Measurements from ENCODE around the gene TSPAN12.
"Not testable (repeated sequence)": the region's sequence is repeated elsewhere in the genome, so short reads cannot be mapped to it uniquely, and the experiment has no call there.

The TSPAN12 gene, protein sequence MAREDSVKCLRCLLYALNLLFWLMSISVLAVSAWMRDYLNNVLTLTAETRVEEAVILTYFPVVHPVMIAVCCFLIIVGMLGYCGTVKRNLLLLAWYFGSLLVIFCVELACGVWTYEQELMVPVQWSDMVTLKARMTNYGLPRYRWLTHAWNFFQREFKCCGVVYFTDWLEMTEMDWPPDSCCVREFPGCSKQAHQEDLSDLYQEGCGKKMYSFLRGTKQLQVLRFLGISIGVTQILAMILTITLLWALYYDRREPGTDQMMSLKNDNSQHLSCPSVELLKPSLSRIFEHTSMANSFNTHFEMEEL

DNA sequence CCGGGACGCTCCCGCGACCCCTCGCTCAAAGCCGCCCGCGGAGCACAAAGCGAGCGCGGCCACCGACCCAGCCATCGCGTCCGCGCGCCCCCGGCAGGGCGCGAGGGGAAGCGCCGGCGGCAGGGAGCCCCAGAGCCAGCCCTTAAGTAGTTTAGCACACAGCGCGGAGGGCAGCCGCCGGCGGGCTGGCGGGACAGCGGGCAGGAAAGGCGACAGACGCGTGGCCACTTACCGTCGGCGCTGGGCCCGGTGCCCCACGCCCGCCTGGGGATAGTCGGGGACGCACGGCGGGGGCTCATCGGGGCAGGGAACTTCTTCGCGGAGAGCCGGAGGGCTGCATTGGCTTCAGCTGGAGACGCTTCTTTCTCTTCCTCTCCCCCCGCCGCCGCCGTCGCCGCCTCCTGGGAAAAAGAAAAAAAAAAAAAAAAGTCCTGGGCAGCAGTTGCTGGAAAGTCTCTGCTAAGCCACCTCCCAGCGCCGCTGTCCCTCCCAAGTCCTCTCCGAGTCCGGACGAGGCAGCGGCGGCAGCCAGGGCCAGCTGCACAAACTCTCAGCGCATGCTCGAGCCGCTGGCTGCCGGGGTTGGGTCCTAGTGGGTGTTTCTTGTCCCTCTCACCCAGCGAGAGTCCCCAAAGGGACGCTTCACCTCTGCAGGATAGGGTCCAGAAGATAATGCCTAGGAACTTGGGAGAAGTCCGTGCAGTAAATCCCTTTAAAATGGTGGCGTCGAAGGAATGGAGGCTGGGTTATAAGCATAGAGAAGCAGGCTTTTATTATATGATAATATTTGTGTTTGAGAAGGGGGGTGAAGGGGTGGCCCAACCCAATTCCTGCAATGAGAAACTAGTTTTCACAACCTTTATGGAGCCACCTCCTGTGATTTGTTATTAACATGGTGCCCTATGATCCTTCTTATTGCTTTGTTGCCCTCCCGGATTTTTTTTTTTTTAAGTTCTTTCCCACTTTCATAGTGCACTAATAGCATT lies at the start of gene TSPAN12:
TSPAN12 (minus strand) TSS at position 557 of the 986 bp plus-strand sequence. CDS start 1,381 bp downstream, outside the sequence.
- Mint-ChIP-seq H3K36me3 (ENCODE audit: low read depth) (peaks cover 19% of the 10 kb centered on the region), H3K4me3 (peak within 1 kb of the TSS; percentile 93 to 98 (median 96)), H3K27ac (peak within 1 kb of the TSS; percentile 93 to 99 (median 96)), H3K27me3 (ENCODE audit: low read depth) (peaks cover 3% of the 10 kb centered on the region), H3K4me1 (peaks cover 42% of the 10 kb centered on the region), H3K9me3 (no peaks in the 10 kb centered on the region)
- TF ChIP-seq CTCF (IDR thresholded peaks at IDR 0.05; ENCODE audit: unreplicated experiment in 3 of 3) = peak; percentile 65 to 82 (median 75)

DNA sequence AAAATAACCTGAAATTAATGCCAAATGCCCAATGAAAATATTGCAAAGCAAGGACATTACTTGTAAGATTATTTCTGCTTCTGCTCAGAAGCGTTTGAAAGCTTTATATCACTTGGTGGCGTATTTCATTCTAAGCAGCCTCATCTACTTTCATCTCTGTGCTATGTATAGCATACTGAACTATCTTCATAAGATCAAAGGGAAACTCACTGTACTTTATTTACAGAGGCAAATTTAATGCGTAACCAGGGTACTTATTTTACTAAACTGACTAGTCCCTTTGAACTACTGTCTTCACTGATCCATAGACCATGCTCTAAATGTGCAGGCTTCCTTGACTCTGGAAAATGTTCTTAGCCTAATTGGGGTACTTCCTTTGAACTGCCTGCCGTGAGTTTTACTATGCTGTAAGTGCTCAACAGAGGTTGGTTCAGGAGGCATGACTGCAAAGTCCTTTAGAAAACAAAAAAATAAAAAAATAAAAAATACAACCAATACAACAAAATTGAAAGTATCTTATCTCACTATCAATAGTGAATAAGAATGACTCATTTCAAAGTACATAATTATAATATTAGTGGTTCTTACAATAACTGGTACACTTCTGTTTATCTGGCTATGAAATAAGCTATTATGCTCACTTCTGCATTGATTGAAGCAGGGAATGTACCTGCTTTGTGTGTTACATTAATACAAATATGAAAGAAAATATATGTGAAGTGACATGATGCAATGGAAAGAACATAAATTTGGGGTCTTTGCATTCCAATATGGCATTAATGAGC lies 41.0 kb upstream of the TSPAN12 start:
- Mint-ChIP-seq H3K9me3 (peaks cover 40% of the 10 kb centered on the region), H3K4me3 (no peak overlapping the region), H3K27ac (peak overlapping the region; percentile 30 to 63 (median 33)), H3K27me3 (ENCODE audit: low read depth) (no peaks in the 10 kb centered on the region), H3K4me1 (peaks cover 7% of the 10 kb centered on the region), H3K36me3 (ENCODE audit: low read depth) (peaks cover 7% of the 10 kb centered on the region)
- no peak for TF ChIP-seq CTCF (IDR thresholded peaks at IDR 0.05; ENCODE audit: unreplicated experiment in 3 of 3)

GRCh38 chr7:120895253-120895652 lies 37.3 kb upstream of the TSPAN12 start:
- not testable (repeated sequence) for H3K27me3 Mint-ChIP-seq (ENCODE audit: low read depth); H3K4me1 Mint-ChIP-seq; H3K27ac Mint-ChIP-seq; H3K36me3 Mint-ChIP-seq (ENCODE audit: low read depth); H3K4me3 Mint-ChIP-seq
- H3K9me3 Mint-ChIP-seq = peaks cover 44% of the 10 kb centered on the region

DNA sequence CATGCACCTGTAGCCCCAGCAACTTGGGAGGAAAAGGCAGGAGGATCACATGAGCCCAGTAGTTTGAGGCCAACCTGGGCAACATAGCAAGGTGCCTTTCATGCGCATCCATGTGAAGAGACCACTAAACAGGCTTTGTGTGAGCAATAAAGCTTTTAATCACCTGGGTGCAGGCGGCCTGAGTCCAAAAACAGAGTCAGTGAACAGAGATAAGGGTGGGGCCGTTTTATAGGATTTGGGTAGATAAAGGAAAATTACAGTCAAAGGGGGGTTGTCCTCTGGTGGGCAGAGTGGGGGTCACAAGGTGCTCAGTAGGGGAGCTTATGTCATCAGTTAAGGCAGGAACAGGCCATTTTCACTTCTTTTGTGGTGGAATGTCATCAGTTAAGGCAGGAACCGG lies 27.7 kb upstream of the TSPAN12 start:
- H3K4me1 Mint-ChIP-seq; H3K4me3 Mint-ChIP-seq; H3K27ac Mint-ChIP-seq; H3K27me3 Mint-ChIP-seq (ENCODE audit: low read depth): not testable (repeated sequence)
- H3K36me3 Mint-ChIP-seq (ENCODE audit: low read depth) = peaks cover 10% of the 10 kb centered on the region
- H3K9me3 Mint-ChIP-seq = peaks cover 15% of the 10 kb centered on the region

GRCh38 chr7:120877701-120878100 lies 19.8 kb upstream of the TSPAN12 start:
- Mint-ChIP-seq H3K27ac (peak overlapping the region; percentile 28 to 59 (median 51)), H3K27me3 (ENCODE audit: low read depth) (no peaks in the 10 kb centered on the region), H3K9me3 (peaks cover 2% of the 10 kb centered on the region), H3K4me3 (no peak overlapping the region), H3K4me1 (peaks cover 34% of the 10 kb centered on the region), H3K36me3 (ENCODE audit: low read depth) (no peaks in the 10 kb centered on the region)
- no peak for TF ChIP-seq CTCF (IDR thresholded peaks at IDR 0.05; ENCODE audit: unreplicated experiment in 3 of 3)

DNA sequence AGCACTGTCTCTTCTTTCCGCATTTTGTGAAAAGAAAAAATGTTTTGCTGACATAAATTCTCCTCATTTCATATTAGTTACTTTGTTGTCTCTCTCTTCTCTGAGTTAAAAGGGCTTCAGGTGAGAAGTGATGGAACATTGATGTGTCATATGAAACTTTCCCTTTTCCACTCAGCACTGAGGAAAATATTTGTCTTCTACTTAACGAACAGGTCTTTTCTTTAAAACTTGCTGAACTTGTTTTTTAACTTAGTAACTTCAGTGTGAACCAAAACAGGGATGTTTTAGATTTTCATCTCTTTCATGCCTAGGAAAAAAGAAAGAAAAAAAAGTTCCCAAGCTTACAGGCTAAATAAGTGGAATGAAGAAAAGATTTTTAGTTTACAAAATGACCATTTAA lies 19.0 kb upstream of the TSPAN12 start:
- Mint-ChIP-seq H3K9me3 (peaks cover 2% of the 10 kb centered on the region), H3K36me3 (ENCODE audit: low read depth) (no peaks in the 10 kb centered on the region), H3K27ac (peak overlapping the region in 1 of 3 experiments; percentile 56), H3K4me3 (no peak overlapping the region), H3K4me1 (peaks cover 34% of the 10 kb centered on the region), H3K27me3 (ENCODE audit: low read depth) (no peaks in the 10 kb centered on the region)
- TF ChIP-seq CTCF (IDR thresholded peaks at IDR 0.05; ENCODE audit: unreplicated experiment in 3 of 3) = no peak
